ENCODE measurements around the gene RALGPS1. TPM values are rescaled to one million over a fixed set of nuclear protein-coding genes. Genes with fewer than 3 reads are reported as not detected.

RALGPS1 gene
- total RNA-seq, 2 donors from 2014 or later = 9.7 to 17.7 TPM

DNA sequence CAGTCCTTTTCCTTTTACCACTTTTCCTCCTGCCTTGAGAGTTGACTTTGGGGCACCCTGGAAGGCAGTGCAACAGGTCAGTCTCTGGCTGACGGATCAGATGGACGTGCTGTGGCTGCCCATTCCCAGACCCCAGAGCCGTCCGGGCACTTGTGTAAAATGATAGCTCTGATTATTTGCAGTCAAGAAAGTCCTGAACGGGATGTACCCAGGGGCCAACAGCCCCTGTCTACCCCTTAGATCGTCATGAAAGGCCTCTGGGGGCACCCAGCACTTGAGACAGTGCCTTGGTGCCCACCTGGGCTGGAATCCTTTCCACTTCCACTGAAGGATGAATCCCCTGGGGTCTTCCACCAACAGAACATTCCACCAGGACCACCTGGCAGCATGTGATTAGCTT lies 225.6 kb downstream of the RALGPS1 start:
- no peaks in the 10 kb centered on the region for H3K36me3 ChIP-seq
- no peak for DNase-seq (ENCODE audit: low spot score)
- no peak overlapping the region for H3K4me3 ChIP-seq
- TF ChIP-seq, protein P1, sequence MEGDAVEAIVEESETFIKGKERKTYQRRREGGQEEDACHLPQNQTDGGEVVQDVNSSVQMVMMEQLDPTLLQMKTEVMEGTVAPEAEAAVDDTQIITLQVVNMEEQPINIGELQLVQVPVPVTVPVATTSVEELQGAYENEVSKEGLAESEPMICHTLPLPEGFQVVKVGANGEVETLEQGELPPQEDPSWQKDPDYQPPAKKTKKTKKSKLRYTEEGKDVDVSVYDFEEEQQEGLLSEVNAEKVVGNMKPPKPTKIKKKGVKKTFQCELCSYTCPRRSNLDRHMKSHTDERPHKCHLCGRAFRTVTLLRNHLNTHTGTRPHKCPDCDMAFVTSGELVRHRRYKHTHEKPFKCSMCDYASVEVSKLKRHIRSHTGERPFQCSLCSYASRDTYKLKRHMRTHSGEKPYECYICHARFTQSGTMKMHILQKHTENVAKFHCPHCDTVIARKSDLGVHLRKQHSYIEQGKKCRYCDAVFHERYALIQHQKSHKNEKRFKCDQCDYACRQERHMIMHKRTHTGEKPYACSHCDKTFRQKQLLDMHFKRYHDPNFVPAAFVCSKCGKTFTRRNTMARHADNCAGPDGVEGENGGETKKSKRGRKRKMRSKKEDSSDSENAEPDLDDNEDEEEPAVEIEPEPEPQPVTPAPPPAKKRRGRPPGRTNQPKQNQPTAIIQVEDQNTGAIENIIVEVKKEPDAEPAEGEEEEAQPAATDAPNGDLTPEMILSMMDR (IDR thresholded peaks at IDR 0.05) = no peak
- no peaks in the 10 kb centered on the region for H3K27me3 ChIP-seq
- H3K27ac ChIP-seq = no peak overlapping the region
- H3K4me1 ChIP-seq = peaks cover 0 to 33% of the 10 kb centered on the region in 2 donors
- no peaks in the 10 kb centered on the region for H3K9me3 ChIP-seq

DNA sequence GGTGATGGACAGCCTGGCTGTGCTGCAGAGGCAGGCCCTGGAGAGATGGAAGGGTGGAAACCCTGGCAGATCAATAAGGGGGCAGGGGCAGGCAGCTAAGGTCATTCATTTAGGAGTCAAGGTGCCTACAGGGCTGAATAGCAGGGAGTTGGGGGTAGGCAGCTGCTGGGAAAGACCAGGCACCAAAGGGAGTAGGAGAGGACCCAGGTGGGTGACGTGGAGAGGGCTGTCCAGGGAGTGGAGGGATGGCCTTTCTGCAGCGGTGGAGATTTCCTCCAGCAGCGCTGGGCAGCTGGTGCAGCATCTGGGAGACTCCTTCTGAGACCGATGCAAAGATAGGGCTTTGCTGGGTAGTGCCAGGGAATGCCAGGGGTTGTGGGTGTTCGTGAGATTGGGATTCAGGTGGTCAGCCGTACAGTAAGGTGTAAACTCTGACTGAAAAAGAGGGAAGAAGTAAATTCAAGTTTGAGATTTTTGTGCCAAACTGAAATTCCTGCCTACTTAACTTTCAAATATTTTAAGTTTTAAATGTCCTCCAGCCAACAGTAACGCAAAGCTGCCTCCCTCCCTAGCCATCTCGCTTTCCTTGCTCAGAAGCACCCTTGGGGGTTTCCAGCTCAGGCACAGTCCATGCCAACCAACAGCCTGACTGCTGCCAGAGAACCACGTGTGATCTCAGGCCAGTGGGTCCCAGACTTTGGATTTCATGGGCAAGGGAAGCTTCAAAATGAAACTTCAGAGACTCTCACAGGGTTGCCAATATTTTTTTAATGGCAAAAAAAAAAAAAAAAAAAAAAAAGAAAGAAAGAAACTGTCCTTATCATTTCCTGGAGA lies 226.5 kb downstream of the RALGPS1 start:
- Histone ChIP-seq H3K27ac (no peak overlapping the region), H3K4me1 (peaks cover 0 to 28% of the 10 kb centered on the region in 2 donors), H3K27me3 (no peaks in the 10 kb centered on the region), H3K36me3 (no peaks in the 10 kb centered on the region), H3K9me3 (no peaks in the 10 kb centered on the region), H3K4me3 (no peak overlapping the region)
- DNase-seq (ENCODE audit: low spot score) = peak; percentile 55
- TF ChIP-seq, protein P1 (IDR thresholded peaks at IDR 0.05) = no peak

DNA sequence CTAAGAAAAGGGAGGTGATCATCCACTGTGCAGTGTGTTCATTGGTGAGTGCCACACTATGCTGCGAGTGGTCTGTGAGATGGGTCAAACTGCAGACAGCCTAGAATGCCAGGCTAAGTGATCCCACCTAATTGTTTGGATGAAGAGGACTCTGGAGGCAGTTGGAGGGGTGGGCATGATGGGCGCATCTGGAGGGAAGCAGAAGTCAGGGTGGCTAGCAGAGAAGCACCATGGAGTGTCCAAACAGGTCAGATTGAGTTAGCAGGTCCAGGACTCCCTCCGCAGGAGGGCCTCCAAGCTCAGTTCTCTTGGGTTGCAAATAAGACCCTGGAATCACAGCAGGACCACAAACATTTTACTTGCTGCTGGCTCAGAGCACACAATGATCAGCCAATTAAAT lies 227.7 kb downstream of the RALGPS1 start:
- Histone ChIP-seq H3K27me3 (no peaks in the 10 kb centered on the region), H3K27ac (no peak overlapping the region), H3K4me1 (peaks cover 0 to 21% of the 10 kb centered on the region in 2 donors), H3K36me3 (no peaks in the 10 kb centered on the region), H3K9me3 (no peaks in the 10 kb centered on the region), H3K4me3 (no peak overlapping the region)
- TF ChIP-seq, protein P1 (IDR thresholded peaks at IDR 0.05) = no peak
- no peak for DNase-seq (ENCODE audit: low spot score)

DNA sequence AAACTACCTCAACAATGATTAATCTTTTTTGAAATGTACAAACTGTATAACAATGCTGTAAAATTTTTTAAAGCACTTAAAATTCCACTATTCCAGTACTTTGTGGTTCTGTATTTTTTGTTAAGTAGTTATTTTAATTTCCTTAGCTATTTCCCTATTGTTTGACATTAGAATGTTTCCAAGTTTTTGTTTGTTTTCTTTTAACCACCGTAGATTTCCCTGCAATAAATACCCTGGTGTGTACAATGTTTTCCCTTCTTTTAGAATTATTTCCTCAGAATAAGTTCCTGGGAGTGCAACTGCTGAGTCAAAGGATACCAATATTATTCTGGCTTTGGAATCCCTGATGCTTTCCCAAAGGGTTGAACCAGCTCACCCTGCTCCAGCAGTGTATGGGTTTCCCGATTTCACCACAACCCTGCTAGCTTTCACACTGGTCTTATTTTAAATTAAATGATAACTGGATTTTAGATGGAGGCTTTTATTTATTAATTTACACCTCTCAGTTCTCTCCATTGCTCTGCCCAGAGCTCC lies 228.4 kb downstream of the RALGPS1 start:
- TF ChIP-seq, protein P1 (IDR thresholded peaks at IDR 0.05) = no peak
- no peak for DNase-seq (ENCODE audit: low spot score)
- H3K27ac ChIP-seq = no peak overlapping the region

DNA sequence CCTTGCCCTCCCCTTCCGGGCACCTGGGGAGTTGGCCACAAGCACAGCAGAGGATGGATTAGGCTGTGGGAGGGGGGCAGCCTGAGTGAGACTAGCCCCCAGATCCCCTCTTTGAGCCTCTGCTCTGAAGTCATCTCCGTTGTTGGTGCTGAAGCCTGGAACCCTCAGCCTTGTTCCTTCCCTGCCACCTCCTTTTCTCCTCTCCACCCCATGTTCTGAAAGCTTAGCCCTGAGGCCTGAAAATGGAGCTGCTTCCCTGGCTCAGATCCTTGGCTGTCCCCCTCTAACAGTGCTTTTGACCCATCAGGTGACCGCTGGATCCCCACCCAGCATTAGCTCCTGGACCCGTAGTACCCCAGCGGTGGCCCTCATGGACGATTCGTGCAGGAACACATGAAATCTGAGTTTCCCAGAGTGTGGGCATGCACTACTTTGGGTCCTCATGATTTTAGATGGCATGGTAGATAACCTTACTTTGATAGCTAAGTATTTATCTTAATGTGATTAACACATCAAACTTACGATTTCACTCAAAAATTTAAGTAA lies 229.4 kb downstream of the RALGPS1 start:
- Histone ChIP-seq H3K4me1 (peaks cover 0 to 12% of the 10 kb centered on the region in 2 donors), H3K27ac (peak overlapping the region in 1 of 2 donors; percentile 61), H3K4me3 (no peak overlapping the region), H3K27me3 (no peaks in the 10 kb centered on the region), H3K36me3 (no peaks in the 10 kb centered on the region), H3K9me3 (no peaks in the 10 kb centered on the region)
- DNase-seq (ENCODE audit: low spot score) = no peak
- TF ChIP-seq, protein P1 (IDR thresholded peaks at IDR 0.05) = no peak

More for the DNA sequence above, 228.4 kb downstream of the RALGPS1 start:
- Histone ChIP-seq H3K4me1 (peaks cover 0 to 19% of the 10 kb centered on the region in 2 donors), H3K36me3 (no peaks in the 10 kb centered on the region), H3K27me3 (no peaks in the 10 kb centered on the region), H3K4me3 (no peak overlapping the region), H3K9me3 (no peaks in the 10 kb centered on the region)

All from right atrium auricular region (tissue), 2 donors.